ENCODE measurements around the gene PANK4.

Gene PANK4

DNA sequence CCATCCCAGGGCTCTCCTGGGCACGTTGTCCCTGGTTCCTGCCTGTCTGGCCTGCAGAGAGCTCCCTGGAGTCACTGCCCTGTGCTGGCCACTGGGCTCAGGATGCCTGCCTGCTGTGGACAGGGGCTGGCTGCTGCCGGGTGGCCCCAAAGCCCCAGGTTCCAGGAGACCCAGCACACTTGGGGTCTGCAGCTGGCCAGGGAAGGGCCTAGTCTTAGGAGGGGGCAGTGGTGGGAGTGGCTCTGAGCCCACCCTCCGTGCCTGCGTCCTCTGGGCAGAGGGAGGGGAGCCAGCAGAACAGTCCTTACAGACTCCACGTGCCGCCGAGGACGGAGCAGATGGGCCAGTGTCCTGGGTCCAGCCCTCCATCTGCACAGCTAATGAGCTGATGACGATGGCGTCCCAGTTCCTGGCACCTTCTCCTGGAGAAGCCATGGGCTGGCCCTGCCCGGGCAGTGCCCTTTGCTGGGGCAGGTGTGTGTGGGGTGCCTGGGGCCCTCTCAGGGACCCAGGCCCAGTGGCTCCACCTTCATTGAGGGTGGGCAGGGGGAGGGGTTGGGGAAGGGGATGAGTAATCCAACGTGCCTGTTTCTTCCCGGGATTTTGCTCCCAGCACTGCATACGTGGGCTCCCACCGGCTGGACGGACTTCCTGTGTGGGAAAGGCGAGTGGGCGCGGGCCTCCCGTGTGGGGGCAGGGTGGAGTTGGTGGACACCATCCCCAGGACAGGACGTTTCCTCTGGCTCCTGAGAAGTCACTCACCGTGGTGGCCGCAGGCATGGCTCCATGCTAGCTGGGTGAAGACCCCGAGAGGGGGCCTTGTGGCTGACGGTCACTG lies 57.1 kb downstream of the PANK4 start:
- H3K27ac ChIP-seq, result no peak overlapping the region
- no peak for TF ChIP-seq ZFX (IDR thresholded peaks at IDR 0.05)
- TF ChIP-seq CTCF (conservative IDR thresholded peaks at IDR 0.05), result no peak

GRCh38 chr1:2468540-2468939 lies 57.9 kb downstream of the PANK4 start:
- H3K27ac ChIP-seq, result no peak overlapping the region
- TF ChIP-seq ZFX (IDR thresholded peaks at IDR 0.05) (no peak), CTCF (conservative IDR thresholded peaks at IDR 0.05) (no peak)

- TF ChIP-seq ZFX (IDR thresholded peaks at IDR 0.05) (no peak), CTCF (conservative IDR thresholded peaks at IDR 0.05) (no peak)
- no peak overlapping the region for H3K27ac ChIP-seq
These were observed 58.3 kb downstream of the PANK4 start for GRCh38 chr1:2468041-2468472.

GRCh38 chr1:2466958-2467554 lies 59.3 kb downstream of the PANK4 start:
- no peak overlapping the region for H3K27ac ChIP-seq
- TF ChIP-seq CTCF (conservative IDR thresholded peaks at IDR 0.05) (no peak), ZFX (IDR thresholded peaks at IDR 0.05) (no peak)

DNA sequence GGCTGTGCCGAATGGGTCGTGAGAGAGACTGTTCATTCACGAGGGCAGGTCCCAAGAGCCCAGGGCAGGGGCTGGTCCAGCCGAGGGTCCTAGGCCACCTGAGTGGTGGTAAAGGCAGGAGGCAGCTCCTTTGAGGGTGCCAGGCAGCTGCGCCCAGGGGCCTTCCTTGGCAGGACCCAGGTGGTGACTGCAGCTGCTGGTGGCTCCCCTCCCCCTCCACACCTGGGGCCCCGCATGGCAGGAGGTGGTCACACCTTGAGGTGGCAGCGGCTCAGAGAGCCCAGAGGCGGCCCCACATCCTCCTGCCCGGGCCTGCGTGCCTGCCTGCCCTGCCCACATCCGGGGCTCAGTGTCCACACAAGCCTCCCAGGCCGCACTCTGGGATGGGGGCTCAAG lies 60.1 kb downstream of the PANK4 start:
- TF ChIP-seq ZFX (IDR thresholded peaks at IDR 0.05) (no peak), CTCF (conservative IDR thresholded peaks at IDR 0.05) (no peak)
- H3K27ac ChIP-seq, result no peak overlapping the region

DNA sequence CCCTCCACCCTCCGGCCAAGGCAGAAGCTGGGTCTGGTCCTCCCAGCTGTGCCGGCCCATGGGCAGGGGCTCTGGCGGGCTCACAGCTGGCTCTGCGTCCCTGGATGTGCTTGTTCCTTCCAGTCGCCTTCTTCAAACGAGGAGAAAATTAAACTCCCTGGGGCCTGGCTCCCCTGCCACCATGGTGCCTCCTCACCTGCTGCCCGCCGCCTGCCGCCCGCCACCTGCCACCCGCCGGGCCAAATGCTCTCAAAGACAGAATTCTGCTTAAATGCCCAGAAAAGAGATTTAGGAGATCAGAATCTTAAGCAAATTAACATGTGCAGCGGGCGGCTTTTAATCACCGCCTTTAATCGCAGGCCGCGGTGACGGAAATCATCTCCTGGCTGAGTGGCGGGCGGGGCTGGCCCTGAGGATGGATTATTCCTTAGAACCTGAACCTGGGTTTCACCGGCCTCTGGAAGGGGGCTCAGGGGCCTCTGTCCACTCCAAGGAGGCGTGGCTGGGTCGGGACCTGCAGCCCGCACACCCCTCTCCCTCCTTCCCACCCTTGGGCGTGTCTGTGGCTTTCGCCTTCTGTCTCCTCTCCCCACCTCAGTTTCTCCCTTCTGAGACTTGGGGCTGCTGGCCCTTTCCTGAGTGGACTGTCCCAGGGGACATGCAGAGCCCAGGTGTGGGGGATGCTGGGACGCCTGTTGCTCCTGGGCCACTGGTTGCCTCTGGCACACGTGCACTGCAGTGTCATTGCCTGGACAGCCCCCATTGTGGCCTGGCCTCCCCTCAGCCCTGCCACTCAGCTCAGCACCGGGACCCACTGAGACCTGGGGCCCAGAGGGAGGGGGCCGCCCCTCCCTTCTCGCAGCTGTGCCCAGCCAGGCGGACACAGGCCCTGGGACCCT lies 60.8 kb downstream of the PANK4 start:
- no peak overlapping the region for H3K27ac ChIP-seq
- TF ChIP-seq ZFX (IDR thresholded peaks at IDR 0.05) (no peak), CTCF (conservative IDR thresholded peaks at IDR 0.05) (no peak)

All from C4-2B (cell line).